SK-N-SH (cell line): ENCODE results near the gene KRT73. TPM values are rescaled to one million over a fixed set of nuclear protein-coding genes. Genes with fewer than 3 reads are reported as not detected.

Source experiments
- CTCF ChIA-PET: fragments of 300-600, 350-600 bp; formaldehyde crosslinking; extraction: SDS; loops from one replicate; lab custom pipeline; 2021; lab: Yijun Ruan, JAX
- POLR2A ChIA-PET: fragments of 350-600 bp; sonication (Branson Sonifier 250); formaldehyde crosslinking; extraction: SDS; loops from one replicate; lab custom pipeline; 2020; ENCODE audit warnings: antibody characterized with exemption, inconsistent platforms; lab: Yijun Ruan, JAX
- DNase-seq: peaks from one replicate; pipeline ENCODE4 v3.0.0; 2012
- H2AFZ ChIP-seq: fragments of 200-600 bp; sonication (generic); 2 replicates; pipeline ENCODE4 v1.8.1; 2016; ENCODE audit warnings: antibody characterized with exemption, mild to moderate bottlenecking, low read depth
- H3F3A ChIP-seq: fragments of 200-600 bp; sonication (generic); replicated peaks from 2 replicates; pipeline ENCODE3; 2016; ENCODE audit warnings: antibody characterized with exemption, mild to moderate bottlenecking; ENCODE audit not compliant: insufficient read depth
- H3K27ac ChIP-seq, 2 experiments: fragments of 200-500 bp in 1 of 2; fragments of 200-600 bp in 1 of 2; sonication (Bioruptor generic) in 1 of 2; sonication (generic), shearing (Covaris generic) in 1 of 2; 2 replicates each; pipeline versions ENCODE4 v1.5.1 to v1.6.1; 2014 to 2016; ENCODE audit warnings: low read depth in 2 of 2, inconsistent platforms in 1 of 2, low read length in 1 of 2, mild to moderate bottlenecking in 1 of 2, mixed read lengths in 1 of 2
- H3K27me3 ChIP-seq: fragments of 200-600 bp; sonication (generic), shearing (Covaris generic); 2 replicates; pipeline ENCODE4 v1.6.1; 2016; ENCODE audit warnings: mixed run types; ENCODE audit not compliant: insufficient read depth
- H3K36me3 ChIP-seq, 2 experiments: fragments of 200-500 bp in 1 of 2; fragments of 200-600 bp in 1 of 2; sonication (Bioruptor generic) in 1 of 2; sonication (generic) in 1 of 2; replicated peaks in 1 of 2; 2 replicates each; pipeline versions ENCODE3 to v1.5.1; 2014 to 2016; ENCODE audit warnings: low read length in 1 of 2, mild to moderate bottlenecking in 1 of 2; ENCODE audit not compliant: insufficient read depth in 2 of 2, control insufficient read depth in 1 of 2
- H3K4me1 ChIP-seq, 2 experiments: fragments of 200-500 bp in 1 of 2; fragments of 200-600 bp in 1 of 2; sonication (Bioruptor generic) in 1 of 2; sonication (generic), shearing (Covaris generic) in 1 of 2; 2 replicates each; pipeline versions ENCODE4 v1.5.1 to v1.6.1; 2014 to 2016; ENCODE audit warnings: low read depth in 1 of 2, low read length in 1 of 2, mixed run types in 1 of 2; ENCODE audit not compliant: insufficient read depth in 2 of 2, control insufficient read depth in 1 of 2
- H3K4me2 ChIP-seq: fragments of 200-600 bp; sonication (generic), shearing (Covaris generic); 2 replicates; pipeline ENCODE4 v1.6.1; 2017; ENCODE audit warnings: mixed run types
- H3K4me3 ChIP-seq, 2 experiments: fragments of 200-500 bp in 1 of 2; fragments of 200-600 bp in 1 of 2; sonication (Bioruptor generic) in 1 of 2; sonication (generic), shearing (Covaris generic) in 1 of 2; 2 replicates each; pipeline versions ENCODE4 v1.5.1 to v1.8.1; 2014 to 2016; ENCODE audit warnings: low read depth in 2 of 2, inconsistent platforms in 1 of 2, low read length in 1 of 2, mild to moderate bottlenecking in 1 of 2, mixed read lengths in 1 of 2, moderate library complexity in 1 of 2
- H3K79me2 ChIP-seq: fragments of 200-600 bp; sonication (generic); 2 replicates; pipeline ENCODE4 v1.8.1; 2017; ENCODE audit warnings: mild to moderate bottlenecking; ENCODE audit not compliant: insufficient read depth
- H3K9ac ChIP-seq: fragments of 200-600 bp; sonication (generic); 2 replicates; pipeline ENCODE4 v1.6.1; 2017; ENCODE audit warnings: mixed run types
- H3K9me2 ChIP-seq: fragments of 200-600 bp; sonication (generic); 2 replicates; pipeline ENCODE4 v1.6.1; 2017; ENCODE audit warnings: mixed run types
- H3K9me3 ChIP-seq: fragments of 200-600 bp; sonication (generic); 2 replicates; pipeline ENCODE4 v1.6.1; 2017; ENCODE audit warnings: mixed run types, mild to moderate bottlenecking, moderate library complexity
- H4K20me1 ChIP-seq: fragments of 200-600 bp; sonication (generic); 2 replicates; pipeline ENCODE4 v1.6.1; 2017; ENCODE audit warnings: mild to moderate bottlenecking, mixed run types; ENCODE audit not compliant: insufficient read depth
- ELF1 ChIP-seq: IDR thresholded peaks from 2 replicates; pipeline ENCODE4 v1.4.0; 2012
- EP300 ChIP-seq, 2 experiments: IDR thresholded peaks; 2 replicates each; pipeline versions ENCODE4 v1.4.0 to v1.6.1; 2012; ENCODE audit warnings: borderline replicate concordance in 1 of 2, low read depth in 1 of 2, low read length in 1 of 2
- EZH2phosphoT487 ChIP-seq: fragments of 200-600 bp; sonication (generic); IDR thresholded peaks from 2 replicates; pipeline ENCODE4 v1.6.1; 2017; ENCODE audit warnings: low read depth, mixed run types, mild to moderate bottlenecking, antibody characterized with exemption, moderate library complexity, borderline replicate concordance
- FOXM1 ChIP-seq: IDR thresholded peaks from 2 replicates; pipeline ENCODE4 v1.4.0; 2012; ENCODE audit warnings: low read depth, mild to moderate bottlenecking
- GABPA ChIP-seq: IDR thresholded peaks from 2 replicates; pipeline ENCODE4 v1.4.0; 2012; ENCODE audit warnings: low read depth, mild to moderate bottlenecking
- MEF2A ChIP-seq: IDR thresholded peaks from 2 replicates; pipeline ENCODE4 v1.4.0; 2012; ENCODE audit warnings: low read depth, borderline replicate concordance
- RXRA ChIP-seq: IDR thresholded peaks from 2 replicates; pipeline ENCODE4 v1.4.0; 2012; ENCODE audit warnings: low read depth, mild to moderate bottlenecking, borderline replicate concordance
- SIN3A ChIP-seq: IDR thresholded peaks from 2 replicates; pipeline ENCODE4 v1.6.1; 2012; ENCODE audit warnings: low read depth, mild to moderate bottlenecking, low read length, moderate library complexity, borderline replicate concordance
- TAF1 ChIP-seq: IDR thresholded peaks from 2 replicates; pipeline ENCODE4 v1.6.1; 2012; ENCODE audit warnings: low read depth, mild to moderate bottlenecking, low read length, moderate library complexity, borderline replicate concordance
- TCF12 ChIP-seq: IDR thresholded peaks from 2 replicates; pipeline ENCODE4 v1.4.0; 2012
- TEAD4 ChIP-seq: IDR thresholded peaks from 2 replicates; pipeline ENCODE4 v1.4.0; 2012; ENCODE audit warnings: mild to moderate bottlenecking, borderline replicate concordance; ENCODE audit not compliant: insufficient read depth
- YY1 ChIP-seq: IDR thresholded peaks from 2 replicates; pipeline ENCODE4 v1.4.0; 2012; ENCODE audit warnings: low read depth, mild to moderate bottlenecking
- WGBS: methylation state at CpG from one replicate; pipeline ENCODE4 v1.1.6; 2017; ENCODE audit warnings: low lambda C conversion rate; 5-methylcytosine and 5-hydroxymethylcytosine counted together
- polyA plus RNA-seq, 3 experiments: library from polyadenylated mRNA; depleted of rRNA; stranded (reverse); fragments of >200 nt; gene quantifications; 2 replicates each; pipeline ENCODE4 v1.2.3, GENCODE V29; 2012
- TF ChIP-seq, protein P1 (sequence below): IDR thresholded peaks from 2 replicates; pipeline ENCODE4; 2012
- TF ChIP-seq, protein P2 (sequence below): IDR thresholded peaks from 2 replicates; pipeline ENCODE4 v1.6.1; 2012; ENCODE audit warnings: mild to moderate bottlenecking, low read depth, low read length, moderate library complexity
- TF ChIP-seq, protein P3 (sequence below): IDR thresholded peaks from 2 replicates; pipeline ENCODE4 v1.4.0; 2012; ENCODE audit warnings: low read depth

Gene KRT73
- polyA plus RNA-seq, 1 of the 3 experiments (the other 2 are of a cell fraction) = not detected

DNA sequence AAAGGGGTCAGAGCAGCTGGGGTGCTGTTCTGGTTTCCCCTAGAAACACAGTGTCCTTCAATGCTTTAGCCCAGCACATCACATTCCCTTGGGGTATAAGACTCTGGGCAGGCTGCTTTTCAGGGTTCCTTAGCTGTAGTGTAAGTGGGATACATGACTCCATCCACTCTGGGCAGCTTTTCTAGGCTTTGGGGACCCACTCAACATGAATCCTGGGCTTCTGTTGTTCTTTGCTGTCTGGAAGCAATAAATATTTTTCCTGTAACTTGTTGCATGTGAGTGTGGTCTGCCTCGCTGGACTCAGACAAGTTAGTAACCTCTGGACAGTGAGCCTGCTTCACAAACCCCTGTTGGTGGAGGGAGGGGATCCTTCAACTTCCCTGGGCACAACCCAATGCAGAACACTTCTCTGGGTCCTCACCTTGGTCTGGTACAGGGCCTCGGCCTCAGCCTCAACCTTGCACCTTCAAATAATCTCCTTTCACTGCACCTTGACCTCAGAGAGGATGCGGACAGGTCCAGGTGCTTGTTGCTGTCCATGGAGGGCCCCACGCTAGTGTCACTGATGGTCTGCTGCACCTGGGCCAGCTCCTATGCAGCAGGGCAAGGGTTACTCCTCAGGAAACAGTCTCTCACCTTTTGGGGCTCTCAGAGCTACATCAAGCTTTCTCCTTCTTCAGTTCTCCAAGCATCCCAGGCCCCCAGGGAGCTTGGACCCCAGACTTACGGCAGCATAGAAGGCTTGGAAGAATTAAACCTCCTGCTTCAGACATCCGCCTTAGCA lies 13.5 kb upstream of the KRT73 start:
- ChIA-PET POLR2A (interaction anchor here (0.7 kb wide), 1 partner anchor 35 kb away, joined by 3 read pairs; no protein-coding TSS in a partner anchor), CTCF (interaction anchor here (1.2 to 1.8 kb wide), 2 partner anchors 248 kb away, joined by 3 to 7 read pairs; no protein-coding TSS in a partner anchor)
- Histone ChIP-seq H3K79me2 (no peaks in the 10 kb centered on the region), H3K27ac (no peak overlapping the region), H3F3A (no peaks in the 10 kb centered on the region), H3K4me2 (no peak overlapping the region), H3K9me2 (no peaks in the 10 kb centered on the region), H3K27me3 (peaks cover 26% of the 10 kb centered on the region), H2AFZ (no peak overlapping the region), H3K36me3 (no peaks in the 10 kb centered on the region), H3K9me3 (no peaks in the 10 kb centered on the region), H3K4me1 (no peaks in the 10 kb centered on the region), H3K4me3 (no peak overlapping the region), H3K9ac (no peak overlapping the region), H4K20me1 (no peaks in the 10 kb centered on the region)
- 30% methylated on average over 6 of the region's 6 CpGs for WGBS
- TF ChIP-seq SIN3A (no peak), GABPA (no peak)
- DNase-seq = no peak

DNA sequence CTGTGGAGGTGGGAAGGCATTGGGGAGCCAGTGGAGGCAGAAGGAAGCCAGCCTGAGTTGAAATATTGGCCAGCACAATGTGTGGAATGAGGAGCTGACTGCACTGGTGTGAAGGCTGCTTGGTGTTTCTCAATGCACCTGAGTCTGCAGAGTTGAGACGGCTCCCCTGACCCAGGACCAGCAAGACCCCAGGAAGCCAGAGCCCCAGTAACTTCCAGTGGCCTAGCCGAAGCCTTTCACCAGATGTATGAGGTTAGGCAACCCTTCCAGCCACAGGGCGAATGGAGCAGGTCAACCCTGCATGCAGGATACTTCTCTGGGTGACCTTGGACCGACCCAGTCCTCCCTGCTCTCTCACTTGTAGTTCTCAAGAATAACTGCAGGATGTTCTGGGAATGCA lies 12.9 kb upstream of the KRT73 start:
- WGBS = 13% methylated on average over 3 of the region's 4 CpGs
- CTCF ChIA-PET = interaction anchor here (1.2 kb wide), 1 partner anchor 248 kb away, joined by 3 read pairs; no protein-coding TSS in a partner anchor

DNA sequence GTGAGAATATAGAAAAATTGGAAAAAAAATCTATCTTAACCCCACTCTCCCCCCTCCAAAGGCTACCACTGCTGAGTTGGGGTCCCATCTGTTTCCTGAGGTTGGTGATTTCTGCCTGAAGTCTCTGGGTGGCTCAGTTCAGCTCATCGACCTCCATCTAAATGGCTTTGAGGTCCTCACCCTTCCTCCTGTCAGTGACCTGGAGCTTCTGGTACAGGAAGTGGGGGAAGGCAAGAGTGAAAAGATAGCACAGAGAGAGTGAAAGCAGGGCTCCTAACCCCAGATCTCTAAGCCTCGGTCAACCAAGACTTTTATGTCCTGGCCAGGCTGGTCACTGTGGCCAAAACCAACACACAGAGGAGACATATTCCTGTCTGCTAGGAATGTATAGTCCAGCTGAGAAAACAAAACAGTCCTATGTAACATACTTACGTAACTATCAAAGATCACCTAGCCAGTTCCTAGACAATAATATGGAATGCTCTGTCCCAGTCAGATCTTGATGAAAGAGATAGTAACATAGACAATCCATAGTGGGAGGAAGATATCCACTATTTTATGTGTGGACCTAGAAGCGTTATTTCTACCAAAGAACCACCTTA lies 12.3 kb upstream of the KRT73 start:
- ChIA-PET CTCF (interaction anchor here (1.2 kb wide), 1 partner anchor 249 kb away, joined by 3 read pairs; no protein-coding TSS in a partner anchor), POLR2A (no interaction called here)
- Histone ChIP-seq H3K36me3 (no peaks in the 10 kb centered on the region), H3K9ac (no peak overlapping the region), H3K4me1 (no peaks in the 10 kb centered on the region), H3K4me3 (no peak overlapping the region), H3K27ac (no peak overlapping the region), H3K9me3 (no peaks in the 10 kb centered on the region), H2AFZ (no peak overlapping the region), H3K4me2 (no peak overlapping the region), H3F3A (no peaks in the 10 kb centered on the region), H4K20me1 (no peaks in the 10 kb centered on the region), H3K27me3 (peaks cover 26% of the 10 kb centered on the region; the same call in 1 of the 2 replicates), H3K79me2 (no peaks in the 10 kb centered on the region), H3K9me2 (no peaks in the 10 kb centered on the region)
- WGBS = 24% methylated on average over 4 of the region's 4 CpGs
- DNase-seq = no peak
- TF ChIP-seq EZH2phosphoT487 (no peak), FOXM1 (no peak), RXRA (no peak), TCF12 (no peak), TAF1 (no peak), EP300 (IDR thresholded peaks at IDR 0.05; ENCODE audit: borderline replicate concordance in 1 of 2, low read depth in 1 of 2, low read length in 1 of 2) (no peak), YY1 (no peak)
- TF ChIP-seq, protein P1, sequence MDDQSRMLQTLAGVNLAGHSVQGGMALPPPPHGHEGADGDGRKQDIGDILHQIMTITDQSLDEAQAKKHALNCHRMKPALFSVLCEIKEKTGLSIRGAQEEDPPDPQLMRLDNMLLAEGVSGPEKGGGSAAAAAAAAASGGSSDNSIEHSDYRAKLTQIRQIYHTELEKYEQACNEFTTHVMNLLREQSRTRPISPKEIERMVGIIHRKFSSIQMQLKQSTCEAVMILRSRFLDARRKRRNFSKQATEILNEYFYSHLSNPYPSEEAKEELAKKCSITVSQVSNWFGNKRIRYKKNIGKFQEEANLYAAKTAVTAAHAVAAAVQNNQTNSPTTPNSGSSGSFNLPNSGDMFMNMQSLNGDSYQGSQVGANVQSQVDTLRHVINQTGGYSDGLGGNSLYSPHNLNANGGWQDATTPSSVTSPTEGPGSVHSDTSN = no peak
- TF ChIP-seq, protein P2, sequence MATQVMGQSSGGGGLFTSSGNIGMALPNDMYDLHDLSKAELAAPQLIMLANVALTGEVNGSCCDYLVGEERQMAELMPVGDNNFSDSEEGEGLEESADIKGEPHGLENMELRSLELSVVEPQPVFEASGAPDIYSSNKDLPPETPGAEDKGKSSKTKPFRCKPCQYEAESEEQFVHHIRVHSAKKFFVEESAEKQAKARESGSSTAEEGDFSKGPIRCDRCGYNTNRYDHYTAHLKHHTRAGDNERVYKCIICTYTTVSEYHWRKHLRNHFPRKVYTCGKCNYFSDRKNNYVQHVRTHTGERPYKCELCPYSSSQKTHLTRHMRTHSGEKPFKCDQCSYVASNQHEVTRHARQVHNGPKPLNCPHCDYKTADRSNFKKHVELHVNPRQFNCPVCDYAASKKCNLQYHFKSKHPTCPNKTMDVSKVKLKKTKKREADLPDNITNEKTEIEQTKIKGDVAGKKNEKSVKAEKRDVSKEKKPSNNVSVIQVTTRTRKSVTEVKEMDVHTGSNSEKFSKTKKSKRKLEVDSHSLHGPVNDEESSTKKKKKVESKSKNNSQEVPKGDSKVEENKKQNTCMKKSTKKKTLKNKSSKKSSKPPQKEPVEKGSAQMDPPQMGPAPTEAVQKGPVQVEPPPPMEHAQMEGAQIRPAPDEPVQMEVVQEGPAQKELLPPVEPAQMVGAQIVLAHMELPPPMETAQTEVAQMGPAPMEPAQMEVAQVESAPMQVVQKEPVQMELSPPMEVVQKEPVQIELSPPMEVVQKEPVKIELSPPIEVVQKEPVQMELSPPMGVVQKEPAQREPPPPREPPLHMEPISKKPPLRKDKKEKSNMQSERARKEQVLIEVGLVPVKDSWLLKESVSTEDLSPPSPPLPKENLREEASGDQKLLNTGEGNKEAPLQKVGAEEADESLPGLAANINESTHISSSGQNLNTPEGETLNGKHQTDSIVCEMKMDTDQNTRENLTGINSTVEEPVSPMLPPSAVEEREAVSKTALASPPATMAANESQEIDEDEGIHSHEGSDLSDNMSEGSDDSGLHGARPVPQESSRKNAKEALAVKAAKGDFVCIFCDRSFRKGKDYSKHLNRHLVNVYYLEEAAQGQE = no peak

More for the DNA sequence above, 12.9 kb upstream of the KRT73 start:
- Histone ChIP-seq H3K4me2 (no peak overlapping the region), H3K9me2 (no peaks in the 10 kb centered on the region), H3K27me3 (peaks cover 26% of the 10 kb centered on the region), H3K27ac (no peak overlapping the region), H3K36me3 (no peaks in the 10 kb centered on the region), H3K4me1 (no peaks in the 10 kb centered on the region), H3K9me3 (no peaks in the 10 kb centered on the region), H2AFZ (no peak overlapping the region), H3K79me2 (no peaks in the 10 kb centered on the region), H3F3A (no peaks in the 10 kb centered on the region), H3K4me3 (no peak overlapping the region), H3K9ac (no peak overlapping the region), H4K20me1 (no peaks in the 10 kb centered on the region)
- no peak for DNase-seq
- POLR2A ChIA-PET = no interaction called here
- TF ChIP-seq ELF1 (no peak), RXRA (no peak), MEF2A (no peak), TEAD4 (no peak), TCF12 (no peak), FOXM1 (no peak)
- TF ChIP-seq, protein P3, sequence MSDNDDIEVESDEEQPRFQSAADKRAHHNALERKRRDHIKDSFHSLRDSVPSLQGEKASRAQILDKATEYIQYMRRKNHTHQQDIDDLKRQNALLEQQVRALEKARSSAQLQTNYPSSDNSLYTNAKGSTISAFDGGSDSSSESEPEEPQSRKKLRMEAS = no peak
